Subcutaneous adipose tissue (tissue), 4 donors: ENCODE data around the gene SLC23A1. TPM values are rescaled to one million over a fixed set of nuclear protein-coding genes. Genes with fewer than 3 reads are reported as not detected.

Source experiments
- total RNA-seq, 4 donors: library from RNA; depleted of rRNA; stranded (reverse); fragments of >200 nt; gene quantifications; one replicate each; pipeline ENCODE4 v1.1.0, GENCODE V29; 2016
- TF ChIP-seq, protein P1 (sequence below): fragments of 450-650 bp; IDR thresholded peaks from one replicate; pipeline ENCODE4 v1.5.1; 2016; ENCODE audit warnings: low read depth, mild to moderate bottlenecking, control low read depth, antibody characterized with exemption, moderate library complexity

Gene SLC23A1
- not detected for total RNA-seq

DNA sequence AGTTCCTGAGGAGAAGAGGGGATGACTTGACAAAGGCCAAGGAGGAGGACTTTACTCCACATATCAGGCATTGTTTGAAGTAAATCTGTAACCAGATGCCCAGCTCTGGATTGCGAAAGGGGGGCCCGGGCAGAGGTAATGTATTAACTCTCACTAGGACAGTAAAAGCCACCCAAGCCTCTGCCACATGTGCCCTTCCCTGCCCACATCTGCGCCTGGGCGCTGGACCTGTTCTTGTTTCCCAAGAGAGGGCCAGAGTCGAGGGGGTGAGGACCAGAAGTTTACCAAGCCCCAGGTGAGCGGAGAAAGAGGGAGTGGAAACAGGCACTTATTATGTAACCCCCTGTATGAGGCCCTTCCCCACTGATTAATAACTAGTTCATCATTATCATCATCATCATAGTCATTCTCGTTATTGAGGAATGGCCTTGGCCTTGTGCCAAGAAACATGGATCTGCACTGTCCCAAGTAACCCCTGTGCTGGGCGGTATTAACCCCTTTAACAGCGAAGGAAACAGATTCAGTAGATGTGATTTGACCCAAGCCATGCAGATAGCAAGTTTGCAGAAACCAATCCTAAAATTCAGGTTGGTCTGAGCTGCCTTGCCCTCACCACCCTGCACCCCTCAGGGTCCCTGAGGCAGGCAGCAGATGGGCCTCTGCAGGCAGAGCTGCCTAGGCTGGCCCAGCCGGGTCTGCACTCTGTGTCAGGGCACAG is at the start of gene SLC23A1:
Gene SLC23A1, minus strand, starts transcription at position 23 of the 718 bp plus-strand sequence. CDS start 44 bp downstream, outside the sequence.
- TF ChIP-seq, protein P1, sequence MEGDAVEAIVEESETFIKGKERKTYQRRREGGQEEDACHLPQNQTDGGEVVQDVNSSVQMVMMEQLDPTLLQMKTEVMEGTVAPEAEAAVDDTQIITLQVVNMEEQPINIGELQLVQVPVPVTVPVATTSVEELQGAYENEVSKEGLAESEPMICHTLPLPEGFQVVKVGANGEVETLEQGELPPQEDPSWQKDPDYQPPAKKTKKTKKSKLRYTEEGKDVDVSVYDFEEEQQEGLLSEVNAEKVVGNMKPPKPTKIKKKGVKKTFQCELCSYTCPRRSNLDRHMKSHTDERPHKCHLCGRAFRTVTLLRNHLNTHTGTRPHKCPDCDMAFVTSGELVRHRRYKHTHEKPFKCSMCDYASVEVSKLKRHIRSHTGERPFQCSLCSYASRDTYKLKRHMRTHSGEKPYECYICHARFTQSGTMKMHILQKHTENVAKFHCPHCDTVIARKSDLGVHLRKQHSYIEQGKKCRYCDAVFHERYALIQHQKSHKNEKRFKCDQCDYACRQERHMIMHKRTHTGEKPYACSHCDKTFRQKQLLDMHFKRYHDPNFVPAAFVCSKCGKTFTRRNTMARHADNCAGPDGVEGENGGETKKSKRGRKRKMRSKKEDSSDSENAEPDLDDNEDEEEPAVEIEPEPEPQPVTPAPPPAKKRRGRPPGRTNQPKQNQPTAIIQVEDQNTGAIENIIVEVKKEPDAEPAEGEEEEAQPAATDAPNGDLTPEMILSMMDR = no peak

DNA sequence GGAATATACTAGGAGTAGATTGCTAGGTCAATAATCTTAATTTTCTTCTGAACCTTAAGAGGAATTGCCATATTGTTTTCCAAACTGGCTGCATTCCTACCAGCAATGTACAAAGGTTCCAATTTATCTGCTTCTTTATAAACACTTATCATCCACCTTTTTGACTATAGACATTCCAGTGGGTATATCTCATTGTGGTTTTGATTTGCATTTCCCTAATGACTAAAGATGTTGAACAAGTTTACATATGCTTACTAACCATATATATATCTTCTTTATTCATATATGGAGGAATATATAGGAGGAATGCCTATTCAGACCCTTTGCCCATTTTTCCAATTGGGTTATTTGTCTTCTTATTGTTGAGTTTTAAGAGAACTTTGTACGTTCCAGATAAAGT is 48.6 kb upstream of the SLC23A1 start:
- TF ChIP-seq, protein P1 = no peak

DNA sequence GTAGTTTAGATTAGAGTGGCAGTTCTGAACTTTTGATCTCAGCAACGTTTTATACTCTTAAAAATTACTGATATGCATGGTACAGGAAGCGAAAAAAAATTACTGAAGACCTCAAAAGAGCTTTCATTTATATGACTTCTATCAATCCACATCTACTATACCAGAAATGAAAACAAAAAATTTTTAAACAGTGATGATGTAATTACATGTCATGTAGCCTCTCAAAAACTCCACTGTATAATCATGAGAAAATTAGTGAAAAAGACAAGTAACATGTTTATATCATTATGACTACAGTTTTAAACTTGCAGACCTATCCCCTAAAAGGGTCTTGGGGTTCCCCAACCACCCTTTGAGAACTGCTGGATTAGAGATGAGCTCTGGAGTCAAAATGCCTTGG is 46.9 kb upstream of the SLC23A1 start:
- TF ChIP-seq, protein P1 = no peak

- TF ChIP-seq, protein P1 = no peak
Observed at GRCh38 chr5:139426203-139426885, 43.2 kb upstream of the SLC23A1 start.

DNA sequence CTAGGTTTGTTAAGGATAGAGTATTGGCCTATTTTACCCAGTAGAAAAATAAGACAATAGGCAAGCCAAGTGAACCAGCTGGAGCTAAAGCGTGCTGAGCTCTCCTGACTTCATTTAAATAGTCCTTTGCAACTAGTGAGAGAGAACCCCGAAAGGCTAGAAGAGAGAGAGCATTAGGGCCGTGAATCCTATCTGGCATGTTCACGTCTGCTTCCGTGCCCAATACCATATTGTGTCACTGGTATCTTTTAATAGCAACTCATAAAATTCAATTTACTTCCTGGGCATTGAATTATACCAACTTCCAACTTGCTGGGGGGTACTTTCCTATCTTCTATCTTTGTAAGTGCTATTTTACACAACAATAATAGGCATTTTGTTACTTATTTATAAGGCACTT is 42.4 kb upstream of the SLC23A1 start:
- TF ChIP-seq, protein P1 = no peak

DNA sequence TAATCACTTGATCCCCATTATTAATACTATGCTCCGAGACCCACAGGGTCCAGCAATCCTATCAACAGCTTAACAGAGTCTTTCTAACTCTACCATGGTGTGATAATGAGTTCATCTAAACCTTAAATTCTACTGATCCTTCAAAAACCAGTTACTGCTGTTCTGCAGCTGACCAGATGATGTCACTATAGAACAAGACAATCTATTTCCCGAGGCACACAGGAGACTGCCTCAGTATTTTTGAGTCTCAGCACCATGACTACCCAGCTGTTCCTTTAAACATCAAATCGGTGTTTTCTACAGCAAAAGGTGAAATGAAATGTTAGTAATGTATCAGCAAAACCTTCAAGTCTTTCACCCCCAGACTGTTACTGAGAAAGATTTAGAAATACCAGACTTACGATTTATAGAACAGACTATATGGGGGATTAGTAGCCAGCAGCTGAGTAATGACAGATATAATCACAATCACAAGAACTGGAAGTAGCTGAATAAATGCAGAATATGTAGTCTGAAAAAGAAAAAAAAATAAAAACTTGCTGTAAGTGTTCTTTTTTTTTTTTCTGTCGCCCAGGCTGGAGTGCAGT is 39.3 kb upstream of the SLC23A1 start:
- TF ChIP-seq, protein P1 = no peak
